GM19239 (cell line): ENCODE results near the gene VAC14.
"Not testable (repeated sequence)": the region's sequence is repeated elsewhere in the genome, so short reads cannot be mapped to it uniquely, and the experiment has no call there.

Experiments
- DNase-seq: peaks from one replicate; pipeline ENCODE4 v3.0.0; 2011; ENCODE audit warnings: low spot score; ENCODE audit not compliant: insufficient read length
- FAIRE-seq: peaks from 2 replicates; lab custom pipeline; 2011; peaks lifted over from hg19 to GRCh38; lab: Jason Lieb, UNC

The VAC14 gene

GRCh38 chr16:70653809-70654771, 146.9 kb downstream of the VAC14 start:
- peak; percentile 71 for DNase-seq
- peak; percentile 92 for FAIRE-seq

GRCh38 chr16:70653406-70653805, 147.6 kb downstream of the VAC14 start:
- no peak for FAIRE-seq
- no peak for DNase-seq

GRCh38 chr16:70652322-70652721, 148.6 kb downstream of the VAC14 start:
- no peak for DNase-seq
- no peak for FAIRE-seq

GRCh38 chr16:70651524-70651923, 149.4 kb downstream of the VAC14 start:
- FAIRE-seq (no peak), DNase-seq (no peak)

GRCh38 chr16:70650216-70650615, 150.7 kb downstream of the VAC14 start:
- no peak for FAIRE-seq

GRCh38 chr16:70649300-70649699, 151.7 kb downstream of the VAC14 start:
- no peak for DNase-seq
- FAIRE-seq = no peak

More at GRCh38 chr16:70650216-70650615, 150.7 kb downstream of the VAC14 start:
- DNase-seq = no peak

GRCh38 chr16:70648606-70649005, 152.4 kb downstream of the VAC14 start:
- DNase-seq (no peak), FAIRE-seq (no peak)

- no peak for FAIRE-seq
- DNase-seq = no peak
These were observed 153.3 kb downstream of the VAC14 start for GRCh38 chr16:70647441-70648359.

GRCh38 chr16:70646260-70647241, 154.4 kb downstream of the VAC14 start, which contains the start of gene IL34:
Gene IL34 (plus strand): TSS chr16:70646559. CDS start chr16:70646948, 389 bp downstream.
- DNase-seq = no peak

GRCh38 chr16:70644763-70645597, 156.0 kb downstream of the VAC14 start:
- FAIRE-seq (no peak), DNase-seq (no peak)

More at GRCh38 chr16:70646260-70647241, 154.4 kb downstream of the VAC14 start, which contains the start of gene IL34:
- FAIRE-seq = no peak

GRCh38 chr16:70643264-70643663, 157.7 kb downstream of the VAC14 start:
- not testable (repeated sequence) for DNase-seq, FAIRE-seq

GRCh38 chr16:70642633-70643032, 158.3 kb downstream of the VAC14 start:
- DNase-seq (no peak), FAIRE-seq (no peak)

- FAIRE-seq = no peak
- DNase-seq = no peak
These were observed 161.9 kb downstream of the VAC14 start for GRCh38 chr16:70638814-70639792.
